Measurements from ENCODE around the gene BCL11B.

BCL11B gene

DNA sequence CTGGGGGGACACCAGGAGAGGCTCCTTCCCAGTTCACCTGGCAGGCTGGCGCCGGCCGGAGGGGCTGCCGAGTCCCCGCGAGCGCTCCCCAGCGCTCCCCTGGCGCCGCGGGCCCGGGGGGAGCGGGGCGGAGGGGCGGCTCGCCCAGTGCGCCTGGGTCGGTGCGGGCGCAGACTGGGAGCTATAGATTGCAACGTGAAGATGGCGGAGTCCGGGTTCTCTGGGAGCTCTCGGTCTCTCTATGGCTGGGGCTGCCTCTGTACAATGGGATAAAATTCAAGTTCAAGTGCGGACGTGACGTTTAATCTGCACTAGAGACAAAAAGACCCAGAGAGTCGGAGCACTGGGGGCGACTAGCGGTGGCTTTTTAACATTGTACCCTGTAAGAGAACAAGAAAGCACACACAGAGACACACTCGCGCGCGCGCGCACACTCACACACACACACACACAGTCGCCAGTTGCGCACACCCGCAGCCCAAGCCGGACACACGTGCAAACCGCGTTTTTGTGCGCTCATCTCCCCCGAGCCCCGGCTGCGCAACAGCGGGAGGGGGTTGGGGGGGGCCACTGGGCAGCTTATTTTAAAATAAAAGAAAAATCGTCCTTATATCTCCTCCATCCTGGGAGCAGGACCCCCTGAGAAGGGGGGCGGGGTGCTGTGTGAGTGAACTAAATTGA, at the start of gene BCL11B:
BCL11B (minus strand) TSS at position 247 of the 681 bp plus-strand sequence. CDS start 979 bp downstream, outside the sequence.
- TF ChIP-seq, protein P1, sequence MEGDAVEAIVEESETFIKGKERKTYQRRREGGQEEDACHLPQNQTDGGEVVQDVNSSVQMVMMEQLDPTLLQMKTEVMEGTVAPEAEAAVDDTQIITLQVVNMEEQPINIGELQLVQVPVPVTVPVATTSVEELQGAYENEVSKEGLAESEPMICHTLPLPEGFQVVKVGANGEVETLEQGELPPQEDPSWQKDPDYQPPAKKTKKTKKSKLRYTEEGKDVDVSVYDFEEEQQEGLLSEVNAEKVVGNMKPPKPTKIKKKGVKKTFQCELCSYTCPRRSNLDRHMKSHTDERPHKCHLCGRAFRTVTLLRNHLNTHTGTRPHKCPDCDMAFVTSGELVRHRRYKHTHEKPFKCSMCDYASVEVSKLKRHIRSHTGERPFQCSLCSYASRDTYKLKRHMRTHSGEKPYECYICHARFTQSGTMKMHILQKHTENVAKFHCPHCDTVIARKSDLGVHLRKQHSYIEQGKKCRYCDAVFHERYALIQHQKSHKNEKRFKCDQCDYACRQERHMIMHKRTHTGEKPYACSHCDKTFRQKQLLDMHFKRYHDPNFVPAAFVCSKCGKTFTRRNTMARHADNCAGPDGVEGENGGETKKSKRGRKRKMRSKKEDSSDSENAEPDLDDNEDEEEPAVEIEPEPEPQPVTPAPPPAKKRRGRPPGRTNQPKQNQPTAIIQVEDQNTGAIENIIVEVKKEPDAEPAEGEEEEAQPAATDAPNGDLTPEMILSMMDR (IDR thresholded peaks at IDR 0.05; ENCODE audit: low read depth, low read length), result peak; percentile 40
- DNase-seq (ENCODE audit: extremely low read depth, low read depth), result peak; percentile 19

DNA sequence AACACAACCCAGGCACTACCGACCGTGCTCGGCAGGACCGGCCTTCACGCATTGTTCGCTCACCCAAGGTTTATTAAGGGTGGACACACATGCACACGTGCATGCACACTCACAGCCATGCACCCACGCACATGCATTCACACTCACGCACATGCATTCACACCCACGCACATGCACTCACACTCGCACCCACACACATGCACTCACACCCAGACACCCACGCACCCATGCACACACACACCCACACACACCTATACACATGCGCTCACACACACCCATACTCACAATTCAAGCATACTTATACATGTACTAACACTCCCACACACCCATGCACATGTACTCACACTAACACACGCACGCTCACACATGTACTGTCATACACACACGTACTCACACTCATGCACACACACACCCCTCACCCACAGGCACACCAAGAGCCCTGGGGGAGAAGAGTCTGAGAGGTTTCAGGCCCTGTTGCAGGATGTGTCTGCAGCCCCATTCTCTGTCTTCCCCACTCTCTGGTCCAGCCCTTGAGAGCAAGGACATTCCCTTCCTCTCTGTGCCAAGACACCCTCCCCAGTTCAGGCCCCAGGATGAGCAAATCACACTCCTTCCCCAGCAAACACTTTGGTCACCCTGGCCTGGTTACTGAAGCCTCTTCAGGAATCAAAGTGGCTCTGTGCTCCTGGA, 49.4 kb upstream of the BCL11B start:
- DNase-seq (ENCODE audit: extremely low read depth, low read depth), result no peak
- TF ChIP-seq, protein P1 (IDR thresholded peaks at IDR 0.05; ENCODE audit: low read depth, low read length), result no peak

DNA sequence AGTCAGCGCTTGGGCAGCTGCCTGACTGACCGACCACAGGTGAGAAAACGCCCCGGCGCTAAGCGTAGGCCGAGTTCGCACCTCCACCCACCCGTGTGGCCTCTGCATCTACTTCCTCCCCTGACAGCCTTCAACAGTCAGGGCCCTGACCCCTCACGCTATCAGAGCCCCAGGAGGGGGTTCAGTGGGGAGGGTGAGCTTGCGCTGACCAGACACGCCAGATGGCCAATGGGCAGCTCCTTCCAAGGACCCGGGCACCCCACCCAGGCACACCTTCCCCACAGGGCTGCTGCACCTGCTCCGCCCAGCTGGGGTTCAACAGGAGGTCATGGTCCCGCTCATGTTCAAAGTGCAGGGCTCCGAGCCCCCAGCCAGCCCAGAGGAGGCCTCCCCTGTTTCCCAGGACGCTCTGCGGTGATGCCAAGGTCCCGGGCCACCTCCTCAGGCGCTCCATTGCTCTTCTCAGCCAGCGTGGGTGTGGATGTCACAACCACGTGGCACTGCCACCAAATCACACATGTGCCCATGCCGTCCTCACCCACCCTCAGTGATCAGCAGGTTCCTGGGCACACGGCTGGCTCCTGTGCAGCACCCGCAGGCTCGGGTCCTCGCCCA, 48.7 kb upstream of the BCL11B start:
- TF ChIP-seq, protein P1 (IDR thresholded peaks at IDR 0.05; ENCODE audit: low read depth, low read length), result no peak
- DNase-seq (ENCODE audit: extremely low read depth, low read depth), result no peak

DNA sequence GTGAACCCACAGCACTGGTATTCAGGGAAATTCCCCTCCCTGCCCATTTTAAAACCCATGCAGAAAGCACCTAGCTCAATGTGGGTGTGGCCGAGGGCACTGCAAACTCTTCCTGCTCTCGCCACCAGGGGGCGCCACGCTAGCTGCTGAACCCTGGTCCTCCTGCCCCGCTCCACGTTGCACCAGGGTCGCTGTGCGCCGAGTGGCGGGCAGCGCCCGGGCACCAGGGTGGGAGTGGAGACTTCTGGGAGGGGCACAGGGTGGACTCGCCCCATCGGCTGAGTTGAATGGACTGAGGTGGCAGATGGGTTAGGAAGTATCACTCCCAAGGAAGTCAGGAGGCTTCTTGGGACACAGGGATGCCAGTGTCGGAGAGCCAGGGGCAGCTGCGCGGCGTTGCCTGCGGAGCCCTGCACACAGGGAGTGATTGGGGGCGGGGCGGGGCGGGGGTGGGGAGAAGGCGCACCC, 48.1 kb upstream of the BCL11B start:
- TF ChIP-seq, protein P1 (IDR thresholded peaks at IDR 0.05; ENCODE audit: low read depth, low read length), result peak; percentile 60
- no peak for DNase-seq (ENCODE audit: extremely low read depth, low read depth)

DNA sequence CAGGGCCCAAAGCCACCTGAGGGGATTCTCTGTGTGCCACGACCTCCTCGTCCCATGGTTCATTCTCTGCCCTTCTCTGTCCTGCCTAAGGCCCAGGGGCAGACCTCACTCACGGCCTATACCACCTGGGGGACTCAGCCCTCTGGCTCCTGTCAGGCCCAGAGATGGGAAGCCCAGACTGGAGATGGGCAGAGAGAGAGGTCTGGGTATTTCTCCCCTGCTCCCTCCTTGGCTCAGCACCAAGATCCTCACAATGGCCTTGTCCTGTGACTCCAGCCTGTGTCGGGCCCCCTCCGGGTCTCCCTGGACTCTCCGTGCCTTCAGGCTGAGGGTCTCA, 46.9 kb upstream of the BCL11B start:
- TF ChIP-seq, protein P1 (IDR thresholded peaks at IDR 0.05; ENCODE audit: low read depth, low read length), result no peak

DNA sequence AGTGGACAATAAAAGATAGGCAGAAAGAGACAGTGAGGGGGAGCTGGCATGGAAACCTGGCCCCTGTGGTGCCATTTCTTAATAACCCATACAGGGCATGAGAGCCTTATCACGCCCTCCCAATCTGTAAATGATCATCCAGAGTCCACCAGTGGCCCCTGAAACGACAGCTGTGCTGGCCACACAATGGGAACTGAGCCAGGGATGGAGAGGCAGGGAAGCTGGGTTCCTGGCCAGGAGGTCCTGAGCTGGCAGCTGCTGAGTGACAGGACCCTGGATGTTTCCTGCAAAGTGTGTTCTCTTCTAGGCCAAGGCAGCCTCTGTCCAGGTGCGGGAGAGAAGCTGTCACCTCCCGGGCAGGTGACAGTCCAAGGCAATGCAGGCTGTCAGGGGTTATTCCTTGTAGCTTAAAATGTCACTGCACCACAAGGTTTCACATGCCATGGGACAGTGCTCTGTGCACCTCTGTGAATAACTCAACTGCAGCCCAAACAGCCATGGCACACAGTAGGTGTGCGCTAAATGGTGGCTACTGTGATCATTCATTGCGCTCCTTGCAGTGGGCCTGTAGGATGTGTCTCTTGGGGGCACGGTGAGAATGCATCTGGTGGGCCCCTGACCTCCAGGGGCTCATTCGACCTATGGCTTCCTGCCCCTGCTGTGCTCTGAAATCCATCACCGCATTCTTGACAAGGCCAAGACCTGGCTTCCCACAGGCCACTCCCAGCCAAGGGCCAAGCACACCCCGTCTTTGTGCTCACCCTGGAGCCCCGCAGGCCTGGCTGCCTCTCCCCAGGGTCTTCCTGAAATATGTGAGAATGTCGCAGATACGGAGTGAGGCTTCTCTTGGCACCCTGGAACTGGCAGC, 46.3 kb upstream of the BCL11B start:
- DNase-seq (ENCODE audit: extremely low read depth, low read depth), result no peak
- TF ChIP-seq, protein P1 (IDR thresholded peaks at IDR 0.05; ENCODE audit: low read depth, low read length), result no peak

More for the DNA sequence above, 46.9 kb upstream of the BCL11B start:
- no peak for DNase-seq (ENCODE audit: extremely low read depth, low read depth)
